Metanephros (tissue), 1 donor: ENCODE measurements around the gene ASCC3. TPM values are rescaled to one million over a fixed set of nuclear protein-coding genes. Genes with fewer than 3 reads are reported as not detected.

Experiments
- total RNA-seq: library from RNA; depleted of rRNA; stranded (reverse); fragments of >200 nt; gene quantifications from one replicate; pipeline ENCODE4 v1.2.3, GENCODE V29; 2014

Gene ASCC3
- 28.8 TPM for total RNA-seq

DNA sequence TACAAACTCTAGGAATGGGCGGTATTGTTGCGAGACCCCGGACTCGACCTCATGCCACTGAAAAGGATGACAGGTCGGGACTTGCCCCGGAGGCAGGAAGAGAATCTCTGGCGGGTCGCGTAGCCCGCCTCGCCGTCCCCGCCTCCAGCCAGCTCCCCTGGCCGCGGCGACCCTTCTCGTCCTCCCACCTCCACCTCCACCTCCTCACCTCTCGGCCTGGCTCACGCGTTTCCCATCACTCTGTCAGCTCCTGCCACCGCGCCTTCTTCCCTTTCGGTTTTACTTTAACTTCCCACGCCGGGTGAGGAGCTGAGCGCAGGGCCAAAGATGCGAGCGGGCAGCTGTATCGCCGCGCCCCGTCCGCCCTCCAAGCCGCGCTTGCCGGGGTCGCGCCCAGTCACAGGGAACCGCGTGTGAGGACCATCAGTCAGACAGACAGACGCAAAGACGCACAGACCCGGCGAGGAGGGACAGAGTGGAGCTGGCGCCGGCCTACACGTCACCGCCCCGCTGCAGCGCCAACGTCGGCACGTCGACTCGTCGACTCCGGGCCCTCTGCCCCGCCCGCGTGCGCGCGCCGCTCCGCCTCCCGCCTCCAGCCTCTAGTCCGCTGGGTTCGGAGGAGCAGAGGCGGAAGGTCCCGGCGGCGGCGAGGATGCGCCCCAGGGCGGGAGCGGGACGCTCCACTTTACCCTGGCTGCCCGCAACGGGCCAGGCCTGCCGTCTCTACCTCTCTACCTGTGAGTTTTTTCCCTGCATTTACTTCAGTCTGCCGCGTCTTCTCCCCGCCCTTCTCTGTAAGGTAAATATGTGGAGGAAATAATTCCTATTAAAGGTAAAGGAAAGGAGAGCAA is at the start of gene ASCC3:
Gene ASCC3 (minus strand): TSS at position 477 of the 854 bp plus-strand sequence. CDS start 13,332 bp downstream, outside the sequence.

GRCh38 chr6:100464903-100465700 is 416.0 kb downstream of the ASCC3 start, which contains the start of gene SIM1:
SIM1 (minus strand) TSS chr6:100464921; CDS start chr6:100463468, 1,453 bp downstream.

